Activated CD8-positive, alpha-beta memory T cell treated with anti-CD3 and anti-CD28 coated beads for 4 hours (primary cell): ENCODE results near the gene DTX3.
A peak's percentile ranks its signal among the peaks of the same experiment; 100 is the strongest.
"Not testable (repeated sequence)": the region's sequence is repeated elsewhere in the genome, so short reads cannot be mapped to it uniquely, and the experiment has no call there.

Experiments used
- DNase-seq, 2 donors: peaks; one replicate each; pipeline ENCODE4 v3.0.0-alpha.2; 2020; ENCODE audit warnings: low read depth in 2 of 2

DTX3 gene

DNA sequence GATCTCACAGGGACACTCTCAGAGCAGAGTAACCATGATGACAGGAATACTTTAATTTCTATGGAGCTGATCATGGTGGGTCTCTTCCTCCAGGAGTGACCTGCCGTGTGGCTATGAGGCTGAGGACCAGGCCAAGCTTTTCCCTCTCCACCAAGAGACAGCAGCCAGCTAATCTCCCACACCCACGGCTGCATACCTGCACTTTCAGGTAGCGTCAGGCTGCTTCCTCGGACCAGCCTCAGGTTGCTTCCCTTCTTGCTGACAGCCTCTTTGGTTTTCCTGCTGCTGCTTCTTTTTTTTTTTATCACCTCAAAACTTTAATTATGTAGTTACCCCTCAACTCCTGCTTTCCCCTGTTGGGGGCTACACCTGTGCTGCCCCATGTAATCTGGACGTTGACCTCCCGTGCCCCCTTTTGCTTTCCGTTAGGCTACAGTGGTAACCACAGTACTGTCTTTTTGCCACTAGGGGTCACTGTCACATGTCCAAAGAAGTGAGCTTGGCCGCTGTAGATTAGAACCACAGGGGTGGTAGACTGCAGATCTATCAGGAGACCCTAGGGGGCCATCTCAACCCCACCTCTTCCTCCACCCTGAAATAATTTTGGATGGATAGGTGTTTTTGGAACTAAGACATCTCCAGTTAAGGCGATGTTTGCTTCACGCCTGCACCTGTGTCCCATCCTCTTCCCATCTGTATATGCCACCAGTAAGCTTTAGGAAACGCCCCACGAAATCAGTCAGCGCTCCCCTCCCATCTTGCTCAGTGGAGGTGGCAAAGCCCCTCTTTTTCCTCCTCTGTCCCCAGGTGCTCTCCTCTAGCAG lies 21.4 kb upstream of the DTX3 start:
- DNase-seq, result peak; percentile 39 to 52

DNA sequence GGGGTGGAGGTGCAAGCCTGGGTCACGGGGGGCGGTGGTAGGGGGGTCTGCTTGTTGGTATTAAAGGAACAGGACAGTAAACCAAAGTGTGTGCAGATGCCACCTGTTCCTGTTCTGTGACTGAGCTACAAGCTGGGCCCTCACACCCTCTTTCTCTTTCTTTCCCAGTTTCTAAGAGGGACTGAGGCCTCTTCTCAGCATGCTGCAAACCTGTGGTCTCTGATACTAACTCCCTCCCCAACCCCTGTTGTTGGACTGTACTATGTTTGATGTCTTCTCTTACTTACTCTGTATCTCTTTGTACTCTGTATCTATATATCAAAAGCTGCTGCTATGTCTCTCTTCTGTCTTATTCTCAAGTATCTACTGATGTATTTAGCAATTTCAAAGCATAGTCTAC lies 20.6 kb upstream of the DTX3 start:
- no peak for DNase-seq

DNA sequence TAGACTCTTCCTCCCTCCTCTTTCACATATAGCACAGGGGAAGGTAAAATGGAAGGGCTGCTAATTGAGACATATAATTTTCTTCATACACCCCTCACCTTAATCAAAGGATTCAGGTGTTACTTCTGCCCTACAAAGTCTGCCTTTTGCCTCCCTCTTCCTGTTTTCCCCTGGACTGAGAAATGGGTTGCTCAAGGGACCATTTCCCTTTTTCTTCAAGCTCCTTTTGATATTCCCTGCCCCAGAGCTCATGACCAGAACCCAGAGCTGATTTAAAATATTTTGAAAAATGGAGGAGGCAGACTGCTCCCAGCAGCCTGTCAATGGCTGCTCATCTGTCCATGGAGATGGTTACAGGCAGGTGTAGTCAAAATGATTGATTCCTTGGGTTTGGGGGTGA lies 19.9 kb upstream of the DTX3 start:
- DNase-seq, result no peak

DNA sequence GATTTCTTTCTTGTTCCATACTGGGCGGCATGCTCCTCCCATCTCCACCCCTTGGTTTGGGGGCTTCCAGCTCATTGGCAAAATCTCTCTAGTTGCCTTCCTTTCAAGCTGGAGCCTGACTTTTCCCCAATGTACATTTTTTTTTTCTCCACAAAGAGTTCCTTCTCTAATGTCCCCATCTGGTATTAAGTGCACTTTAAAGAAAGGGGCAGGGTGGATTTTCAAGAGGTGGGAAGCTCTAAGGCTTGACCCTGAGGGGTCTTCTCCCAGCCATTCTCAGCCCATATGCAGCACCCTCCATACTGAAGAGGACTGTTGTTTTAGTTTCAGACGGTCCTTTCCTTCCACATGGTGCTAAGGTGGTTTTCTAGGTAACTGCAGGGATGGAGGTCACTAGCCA lies 19.5 kb upstream of the DTX3 start:
- no peak for DNase-seq

DNA sequence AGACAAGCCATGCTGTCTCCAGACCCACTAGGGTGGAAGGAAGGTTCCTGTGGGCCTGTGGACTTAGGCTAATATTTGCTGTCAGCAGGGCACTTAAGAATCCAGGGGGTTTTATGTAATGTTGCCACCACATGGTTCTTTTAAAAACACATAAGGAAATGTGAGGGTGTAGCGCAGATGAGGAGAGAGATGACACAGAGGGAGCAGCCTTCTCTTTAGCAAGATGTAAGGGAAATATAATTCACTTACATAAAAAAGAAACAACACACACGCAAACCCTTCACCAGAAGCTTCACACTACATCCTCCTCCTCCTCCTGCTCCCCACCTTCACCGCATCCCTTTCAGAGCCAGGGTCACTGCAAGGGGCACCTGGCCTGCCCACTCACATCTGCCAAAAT lies 18.5 kb upstream of the DTX3 start:
- DNase-seq, result no peak

DNA sequence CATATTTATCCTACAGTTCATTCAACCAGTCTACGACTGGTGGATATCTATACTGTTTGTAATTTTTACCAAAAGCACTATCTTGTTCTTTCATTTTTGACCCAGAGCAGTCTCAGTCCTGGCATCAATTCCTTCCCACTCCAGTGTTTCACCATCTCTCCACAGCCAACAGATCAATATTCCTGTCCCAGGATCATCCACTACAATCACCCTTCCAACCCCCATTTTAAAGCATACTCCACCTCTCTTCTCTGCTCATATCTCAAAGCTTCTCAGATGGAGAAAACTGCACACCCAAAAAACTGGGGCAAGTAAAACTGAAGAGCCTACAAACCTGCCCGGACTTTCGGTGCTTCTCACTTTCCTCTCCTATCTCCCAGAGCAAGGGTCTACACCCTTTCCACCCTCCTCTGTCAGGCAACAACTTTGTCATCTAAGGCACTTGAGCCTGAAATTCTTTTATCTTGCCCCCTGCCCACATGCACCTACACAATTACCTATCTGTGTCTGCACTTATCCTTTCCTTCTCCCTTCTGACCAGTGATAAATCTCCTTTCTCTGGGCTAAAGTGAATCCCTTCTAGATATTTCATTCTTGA lies 17.7 kb upstream of the DTX3 start:
- DNase-seq, result no peak

DNA sequence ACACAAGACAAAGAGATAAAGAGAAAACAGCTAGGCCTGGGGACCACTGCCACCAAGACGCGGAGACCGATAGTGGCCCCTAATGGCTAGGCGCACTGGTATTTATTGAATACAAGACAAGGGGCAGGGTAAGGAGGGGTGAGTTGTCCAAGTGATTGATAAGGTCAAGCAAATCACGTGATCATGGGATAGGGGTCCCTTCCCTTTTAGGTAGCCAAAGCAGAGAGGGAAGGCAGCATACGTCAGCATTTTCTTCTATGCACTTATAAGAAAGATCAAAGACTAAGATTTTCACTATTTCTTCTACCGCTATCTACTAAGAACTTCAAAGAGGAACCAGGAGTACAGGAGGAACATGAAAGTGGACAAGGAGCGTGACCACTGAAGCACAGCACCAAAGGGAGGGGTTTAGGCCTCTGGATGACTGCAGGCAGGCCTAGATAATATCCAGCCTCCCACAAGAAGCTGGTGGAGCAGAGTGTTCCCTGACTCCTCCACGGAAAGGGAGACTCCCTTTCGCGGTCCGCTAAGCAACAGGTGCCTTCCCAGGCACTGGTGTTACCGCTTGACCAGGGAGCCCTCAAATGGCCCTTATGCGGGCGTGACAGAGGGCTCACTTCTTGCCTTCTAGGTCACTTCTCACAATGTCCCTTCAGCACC lies 15.5 kb upstream of the DTX3 start:
- not testable (repeated sequence) for DNase-seq

DNA sequence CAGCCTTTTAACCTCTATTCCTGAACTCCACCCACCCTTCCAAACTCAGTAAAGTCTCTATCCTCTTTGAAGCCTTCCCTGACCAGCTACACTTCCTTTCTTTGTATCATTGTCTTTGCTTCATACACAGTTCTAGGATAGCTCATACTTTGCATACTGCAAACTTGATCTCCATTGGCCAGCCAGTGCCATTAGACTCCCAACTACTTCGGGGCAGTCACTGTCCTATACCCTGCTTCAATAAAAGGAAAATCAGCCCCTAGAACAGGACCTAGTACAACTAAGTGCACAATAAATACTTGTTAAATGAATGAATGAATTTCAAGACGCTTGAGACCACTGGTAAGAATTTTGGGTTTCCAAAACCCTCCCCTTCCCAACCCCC lies 14.2 kb upstream of the DTX3 start:
- no peak for DNase-seq

DNA sequence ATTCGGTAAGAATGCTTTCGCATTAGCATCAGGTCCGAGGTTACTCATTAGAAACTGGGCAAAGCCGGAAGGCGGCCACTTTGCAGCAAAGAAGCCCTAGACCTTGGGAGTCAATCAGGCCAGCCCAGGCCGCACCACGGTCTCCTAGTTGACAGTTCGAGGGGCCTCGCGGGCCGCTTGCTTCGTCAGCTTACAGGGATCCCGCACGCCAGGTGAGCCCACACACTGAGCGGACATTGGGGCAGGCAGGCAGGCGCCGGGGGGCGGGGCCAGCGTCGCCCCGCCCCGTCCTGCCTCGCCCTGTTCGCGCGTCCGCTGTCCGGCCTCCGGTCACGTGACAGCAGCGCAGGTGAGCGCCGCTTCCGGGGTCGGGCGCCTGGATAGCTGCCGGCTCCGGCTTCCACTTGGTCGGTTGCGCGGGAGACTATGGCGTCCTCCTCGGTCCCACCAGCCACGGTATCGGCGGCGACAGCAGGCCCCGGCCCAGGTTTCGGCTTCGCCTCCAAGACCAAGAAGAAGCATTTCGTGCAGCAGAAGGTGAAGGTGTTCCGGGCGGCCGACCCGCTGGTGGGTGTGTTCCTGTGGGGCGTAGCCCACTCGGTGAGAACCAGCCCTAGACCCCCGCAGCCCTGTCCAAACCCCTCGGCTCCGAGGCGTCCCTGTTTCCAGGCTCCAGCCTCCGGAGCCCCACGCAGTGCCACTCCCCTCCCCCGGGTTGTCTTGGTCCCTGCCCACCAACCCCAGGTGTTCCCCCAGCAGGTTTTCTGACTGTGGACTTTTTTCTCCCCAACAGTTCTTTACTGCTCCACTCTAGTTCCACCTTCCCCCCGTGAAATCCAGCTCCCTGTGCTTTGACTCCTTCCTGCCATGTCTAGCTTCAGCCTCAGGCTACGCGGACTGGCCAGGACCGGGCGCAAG lies 13.5 kb upstream of the DTX3 start, which contains the start of gene PIP4K2C:
PIP4K2C (plus strand) TSS at position 329 of the 918 bp plus-strand sequence; CDS start at position 427, 98 bp downstream.
- peak; percentile 41 to 52 for DNase-seq

DNA sequence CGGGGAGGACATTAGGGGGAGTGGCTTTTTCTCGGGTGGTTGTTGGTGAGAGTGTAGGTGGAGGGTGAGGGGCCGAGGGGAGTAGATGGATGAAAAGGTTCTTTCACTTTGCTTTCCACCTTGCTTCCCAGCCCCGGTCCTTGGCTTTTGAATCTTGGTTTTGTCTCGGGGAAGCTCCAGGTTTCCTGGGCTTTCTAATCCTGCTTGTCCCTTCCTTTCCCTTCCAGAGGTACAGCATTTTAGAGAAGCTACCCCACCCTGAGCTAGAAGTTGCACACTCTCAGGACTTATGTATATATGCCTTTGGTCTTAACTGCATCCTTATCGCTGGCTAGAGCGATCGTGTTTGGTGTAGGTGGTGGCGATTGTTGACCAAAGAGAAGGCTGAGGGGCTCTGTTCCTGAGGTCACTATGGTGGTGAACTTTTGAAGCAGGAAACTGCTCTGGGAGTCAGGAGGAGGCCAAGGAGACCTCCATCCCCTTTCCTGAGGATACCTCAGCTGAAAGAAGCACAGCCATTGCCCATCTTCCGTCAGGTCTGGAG lies 12.8 kb upstream of the DTX3 start:
- DNase-seq, result no peak

DNA sequence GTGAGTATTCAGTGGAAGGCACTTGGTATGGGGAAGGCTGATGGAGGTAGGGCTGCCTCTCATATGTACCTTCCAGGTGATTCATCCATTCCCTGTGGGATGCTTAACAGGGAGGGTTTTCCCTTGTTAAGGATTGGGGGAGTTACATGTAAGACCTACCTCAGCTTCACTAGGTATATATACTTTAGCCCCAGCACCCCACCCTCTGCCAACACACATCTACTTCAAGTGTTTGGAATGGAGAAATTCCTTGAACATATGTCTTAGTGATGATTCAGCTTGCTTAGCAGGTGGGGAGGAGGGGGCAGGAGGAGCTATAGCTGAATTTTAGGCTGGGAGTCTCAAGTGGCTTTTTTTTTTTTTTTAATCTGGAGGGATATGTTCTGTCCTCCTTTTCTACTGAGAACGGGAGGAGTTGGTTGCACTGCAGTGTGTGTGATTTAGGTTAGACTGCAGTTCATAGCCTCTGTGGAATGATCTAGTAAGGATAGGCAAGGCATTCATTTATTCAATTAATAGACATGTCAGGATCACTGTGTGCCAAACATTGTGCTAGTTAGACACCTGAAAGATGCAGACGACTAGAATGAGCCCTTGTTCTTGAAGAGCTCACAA lies 12.0 kb upstream of the DTX3 start:
- DNase-seq, result no peak

DNA sequence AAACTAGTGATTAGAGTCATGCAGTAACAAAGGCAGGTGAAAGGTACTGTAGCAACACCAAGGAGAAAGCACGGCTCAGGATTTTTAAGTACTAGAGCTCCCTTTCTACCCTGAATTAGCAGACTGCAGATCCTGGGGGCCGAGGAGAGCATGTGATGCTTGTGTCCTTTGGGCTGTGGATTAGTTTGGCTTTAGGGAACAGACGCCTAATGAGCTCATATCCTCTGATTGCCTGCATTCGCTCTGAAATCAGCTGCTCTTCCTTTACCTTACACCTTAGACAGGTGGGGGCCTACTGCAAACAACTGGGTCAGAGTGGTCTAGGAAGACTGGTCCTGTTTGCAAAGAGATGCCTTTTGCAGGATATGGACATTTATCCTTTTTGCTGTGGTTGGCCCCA lies 11.4 kb upstream of the DTX3 start:
- no peak for DNase-seq

DNA sequence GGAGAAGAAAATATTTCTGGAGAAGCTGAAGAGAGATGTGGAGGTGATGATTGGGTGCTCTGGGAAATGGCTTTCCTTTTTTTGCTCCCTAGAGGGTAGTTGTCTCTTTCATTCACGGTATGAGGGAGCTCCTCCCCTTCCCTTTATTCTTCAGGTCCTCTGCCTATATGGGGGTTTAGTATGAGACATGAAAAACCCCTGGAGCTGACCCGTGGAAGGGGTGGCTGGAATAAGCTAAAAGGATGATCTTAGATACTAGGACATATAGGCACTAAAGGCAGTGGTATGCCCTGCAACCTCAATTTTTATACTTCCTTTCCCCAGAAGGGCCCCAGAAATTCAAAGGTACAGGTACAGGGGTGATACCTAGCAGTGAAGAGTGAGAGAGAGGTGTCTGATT lies 4.2 kb upstream of the DTX3 start:
- no peak for DNase-seq

DNA sequence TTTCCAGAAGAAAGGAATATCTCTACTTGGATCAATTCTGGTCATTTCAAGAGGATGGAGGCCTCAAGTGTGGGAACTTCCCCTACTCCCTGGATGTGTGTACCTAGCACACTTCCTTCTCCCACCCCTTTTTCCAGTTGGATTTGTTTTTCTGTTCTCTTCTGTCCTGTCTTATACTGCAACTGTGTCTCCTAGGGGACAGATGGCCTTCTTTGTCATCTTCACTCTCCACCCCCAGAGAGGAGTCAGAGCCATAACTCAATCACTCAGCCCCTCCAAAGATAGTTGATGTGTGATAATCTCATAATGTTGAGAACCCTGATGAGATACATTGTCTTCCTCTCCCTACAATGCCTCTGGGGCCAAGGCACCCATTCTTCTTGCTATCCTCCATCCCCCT lies 2.1 kb upstream of the DTX3 start:
- DNase-seq, result no peak

DNA sequence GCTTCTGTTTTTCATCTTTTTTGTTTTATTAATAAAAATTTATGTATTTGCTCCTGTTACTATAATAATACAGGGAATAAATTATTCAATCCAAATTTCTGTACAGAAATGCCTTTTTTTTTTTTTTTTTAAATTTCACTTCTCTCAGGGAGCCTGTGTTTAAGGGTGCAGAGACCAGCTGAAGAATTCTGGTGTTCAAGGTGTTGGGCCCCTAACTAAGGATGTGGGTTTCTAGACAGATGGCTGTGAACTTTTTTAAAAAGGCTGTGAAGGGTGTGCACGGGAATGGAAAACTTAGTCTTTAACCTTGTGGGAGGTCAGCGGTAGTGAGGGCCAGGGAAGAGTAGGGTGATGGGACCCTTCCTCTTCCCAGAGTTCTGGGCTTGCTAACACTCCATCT lies 1.3 kb upstream of the DTX3 start:
- no peak for DNase-seq

DNA sequence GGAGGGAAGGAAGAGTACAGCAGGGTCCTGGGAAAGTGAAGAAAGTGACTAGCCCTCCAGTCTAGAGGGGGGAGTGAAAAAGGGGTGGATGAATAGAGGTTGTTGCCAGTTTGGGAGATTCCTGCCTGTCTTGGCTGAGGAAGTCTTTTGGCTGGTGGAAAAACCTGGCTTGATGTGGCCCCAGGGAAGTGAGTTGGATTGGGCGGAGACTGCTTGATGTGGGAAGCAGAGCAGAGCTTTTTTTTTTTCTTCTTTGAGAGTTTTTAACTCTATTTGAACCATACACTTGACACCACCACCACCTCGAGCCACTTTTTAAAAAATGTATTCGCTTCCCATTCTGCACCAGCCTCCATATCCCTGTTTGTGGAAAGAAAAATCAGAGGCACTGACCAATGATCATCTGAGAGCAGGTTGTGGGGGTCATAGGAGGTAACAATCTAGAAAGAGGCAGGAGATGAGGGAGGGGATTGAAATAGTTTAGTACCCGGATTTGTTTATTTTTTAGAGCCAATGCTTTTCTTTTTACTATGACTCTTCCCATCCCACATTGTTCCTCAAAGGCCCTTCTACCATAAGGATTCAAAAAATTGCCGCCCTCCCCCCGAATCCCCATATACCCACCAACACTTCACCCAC lies 690 bp upstream of the DTX3 start:
- DNase-seq, result no peak

DNA sequence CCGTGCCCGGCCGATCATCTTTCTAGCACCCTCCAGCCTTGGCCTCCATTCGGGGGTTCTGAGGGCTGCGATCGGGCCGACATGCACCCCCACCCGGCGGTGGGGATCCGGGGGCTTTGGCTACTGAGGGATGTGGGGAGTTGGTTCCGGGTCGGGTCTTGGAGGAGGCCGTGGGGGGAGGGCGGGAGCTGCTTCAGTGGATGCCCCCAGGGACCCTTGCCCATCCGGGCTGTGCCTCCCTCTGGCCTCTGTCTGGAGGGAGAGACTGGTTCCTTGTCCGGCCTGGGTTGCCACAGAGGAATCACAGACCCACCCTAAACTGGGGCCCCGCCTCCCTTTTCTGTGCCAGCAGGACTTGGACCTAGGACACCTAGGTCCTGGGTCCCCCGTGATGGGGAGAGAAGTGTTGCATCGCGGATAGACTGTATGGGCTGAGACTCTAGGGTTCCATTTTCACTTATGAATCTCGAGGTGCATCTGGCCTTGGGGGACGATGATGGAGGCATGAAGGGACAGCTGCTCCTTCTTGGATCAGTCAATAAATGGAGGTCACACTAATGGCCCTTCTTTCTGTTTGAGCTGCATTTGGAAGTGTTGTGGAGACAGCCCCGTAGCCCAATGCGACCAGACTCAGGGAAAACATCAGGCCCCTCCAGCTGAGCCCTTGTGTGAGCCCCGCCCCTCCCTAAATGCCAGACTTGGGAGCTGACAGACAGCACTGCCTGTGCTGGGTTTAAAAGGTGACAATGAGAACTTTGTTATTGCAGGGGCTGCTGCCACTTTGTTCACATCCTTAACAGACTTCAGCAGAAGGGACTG lies 577 bp downstream of the DTX3 start:
- DNase-seq, result no peak

DNA sequence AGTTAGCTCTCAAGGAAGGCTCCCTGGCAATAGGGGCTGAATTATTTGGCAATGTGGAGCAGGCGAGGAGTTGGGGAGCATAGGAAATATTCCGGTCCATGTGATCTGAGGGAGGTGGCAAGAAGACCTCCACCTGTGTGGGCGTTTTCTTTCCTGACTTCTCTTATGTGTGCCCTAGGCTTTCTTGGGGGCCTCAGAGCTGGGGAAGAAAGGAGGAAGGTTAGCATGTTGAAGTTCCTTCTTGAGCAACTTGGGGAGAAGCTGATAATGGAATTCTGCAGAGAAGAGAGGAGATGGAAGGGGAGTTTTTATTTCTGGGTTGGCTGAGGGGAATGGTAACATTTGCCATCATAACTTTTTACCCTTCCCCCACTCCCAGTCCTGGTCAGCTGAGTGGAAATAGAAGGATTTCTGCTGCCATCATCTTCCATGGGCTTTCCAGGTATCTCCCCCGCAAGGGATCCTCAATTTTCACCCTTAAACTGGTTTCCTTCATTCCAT lies 1.2 kb downstream of the DTX3 start:
- DNase-seq, result no peak

DNA sequence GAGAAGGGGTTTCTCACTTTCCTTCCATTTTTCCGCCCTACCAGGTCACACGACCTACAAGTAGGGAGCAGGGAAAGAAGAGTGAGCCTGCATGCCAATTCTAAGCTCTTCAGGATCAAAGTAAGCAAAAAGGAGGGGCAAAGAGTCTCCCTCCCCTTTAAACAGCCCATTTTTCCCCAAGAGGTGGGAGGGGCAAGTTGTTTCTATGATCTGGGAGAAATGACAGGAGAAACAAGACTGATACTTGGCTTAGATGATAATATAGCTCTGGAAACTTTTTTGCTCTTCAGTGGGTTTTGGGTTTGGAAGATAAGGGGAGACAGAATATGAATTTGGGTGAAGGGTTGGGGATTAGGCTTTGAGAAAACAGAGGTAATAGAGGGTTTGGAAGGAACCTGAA lies 1.8 kb downstream of the DTX3 start:
- DNase-seq, result no peak

DNA sequence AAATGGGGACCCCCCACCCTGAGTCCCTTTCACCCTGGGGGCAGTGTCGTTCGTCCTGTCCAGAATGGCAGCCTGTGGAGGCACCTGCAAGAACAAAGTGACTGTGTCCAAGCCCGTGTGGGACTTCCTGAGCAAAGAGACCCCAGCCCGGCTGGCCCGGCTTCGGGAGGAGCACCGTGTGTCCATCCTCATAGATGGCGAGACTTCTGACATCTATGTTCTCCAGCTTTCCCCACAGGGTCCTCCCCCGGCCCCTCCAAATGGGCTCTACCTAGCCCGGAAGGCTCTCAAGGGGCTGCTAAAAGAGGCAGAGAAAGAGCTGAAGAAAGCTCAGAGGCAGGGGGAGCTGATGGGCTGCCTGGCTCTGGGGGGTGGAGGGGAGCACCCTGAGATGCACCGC lies 2.2 kb downstream of the DTX3 start:
- DNase-seq, result no peak
